ENCODE data around the gene OTOF.
A peak's percentile ranks its signal among the peaks of the same experiment; 100 is the strongest.

Gene OTOF

GRCh38 chr2:26495705-26496297 is 17.9 kb upstream of the OTOF start:
- DNase-seq, result no peak

- no peak for DNase-seq
Observed at GRCh38 chr2:26494891-26495290, 17.0 kb upstream of the OTOF start.

GRCh38 chr2:26494199-26494598 is 16.3 kb upstream of the OTOF start:
- DNase-seq, result no peak

GRCh38 chr2:26493566-26493965 is 15.6 kb upstream of the OTOF start:
- no peak for DNase-seq

GRCh38 chr2:26492749-26493515 is 15.0 kb upstream of the OTOF start:
- no peak for DNase-seq

GRCh38 chr2:26491563-26492167 is 13.7 kb upstream of the OTOF start:
- no peak for DNase-seq

GRCh38 chr2:26489213-26489850 is 11.4 kb upstream of the OTOF start:
- no peak for DNase-seq

- no peak for DNase-seq
Observed at GRCh38 chr2:26488463-26489212, 10.7 kb upstream of the OTOF start.

GRCh38 chr2:26487192-26487591 is 9.3 kb upstream of the OTOF start:
- no peak for DNase-seq

- DNase-seq, result no peak
Observed at GRCh38 chr2:26486789-26487188, 8.9 kb upstream of the OTOF start.

GRCh38 chr2:26485725-26486418 is 7.9 kb upstream of the OTOF start:
- no peak for DNase-seq

GRCh38 chr2:26485099-26485498 is 7.2 kb upstream of the OTOF start:
- DNase-seq, result no peak

- DNase-seq, result no peak
Observed at GRCh38 chr2:26484579-26484978, 6.7 kb upstream of the OTOF start.

- DNase-seq, result peak; percentile 18
Observed at GRCh38 chr2:26483957-26484565, 6.1 kb upstream of the OTOF start.

- DNase-seq, result no peak
Observed at GRCh38 chr2:26483516-26483915, 5.6 kb upstream of the OTOF start.

- DNase-seq, result no peak
Observed at GRCh38 chr2:26483027-26483326, 5.1 kb upstream of the OTOF start.

GRCh38 chr2:26482211-26483026 is 4.5 kb upstream of the OTOF start:
- DNase-seq, result no peak

GRCh38 chr2:26481706-26482105 is 3.8 kb upstream of the OTOF start:
- DNase-seq, result no peak

GRCh38 chr2:26480566-26481423 is 2.9 kb upstream of the OTOF start:
- DNase-seq, result no peak

Data from NCI-H1092 (cell line).